Measurements from ENCODE around the gene C1orf56.
A peak's percentile ranks its signal among the peaks of the same experiment; 100 is the strongest.

C1orf56 gene

DNA sequence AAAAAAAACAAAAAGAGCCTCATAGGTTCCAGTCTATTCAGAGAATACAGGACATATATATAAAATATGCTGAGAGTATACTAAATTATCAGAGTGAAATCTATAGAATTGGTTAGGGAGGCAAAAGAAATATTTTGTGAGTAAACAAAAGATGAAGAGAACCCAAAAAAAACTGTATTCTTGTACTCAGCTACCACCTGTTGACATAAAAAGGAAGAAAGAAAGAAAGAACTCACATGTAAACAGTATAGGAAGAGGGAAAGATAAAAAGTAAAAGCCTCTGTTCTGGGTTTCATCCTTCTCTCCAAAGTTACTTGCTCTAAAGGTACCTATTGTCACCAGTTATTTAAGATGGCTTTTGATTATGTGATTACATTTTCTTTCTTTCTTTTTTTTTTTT is 21.1 kb upstream of the C1orf56 start:
- DNase-seq (ENCODE audit: low spot score) = no peak

DNA sequence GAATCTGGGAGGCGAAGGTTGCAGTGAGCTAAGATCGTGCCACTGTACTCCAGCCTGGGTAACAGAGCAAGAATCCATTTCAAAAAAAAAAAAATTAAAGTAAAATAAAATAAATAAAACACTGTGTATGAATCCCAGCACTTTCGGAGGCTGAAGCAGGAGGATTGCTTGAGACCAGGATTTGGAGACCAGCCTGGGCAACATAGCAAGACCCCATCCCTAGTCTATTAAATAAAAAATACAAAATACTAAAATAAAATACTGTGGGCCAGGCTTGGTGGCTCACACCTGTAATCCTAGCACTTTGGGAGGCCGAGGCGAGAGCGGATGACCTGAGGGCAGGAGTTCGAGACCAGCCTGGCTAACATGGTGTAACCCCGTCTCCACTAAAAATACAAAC is 15.4 kb upstream of the C1orf56 start:
- DNase-seq (ENCODE audit: low spot score) = no peak

DNA sequence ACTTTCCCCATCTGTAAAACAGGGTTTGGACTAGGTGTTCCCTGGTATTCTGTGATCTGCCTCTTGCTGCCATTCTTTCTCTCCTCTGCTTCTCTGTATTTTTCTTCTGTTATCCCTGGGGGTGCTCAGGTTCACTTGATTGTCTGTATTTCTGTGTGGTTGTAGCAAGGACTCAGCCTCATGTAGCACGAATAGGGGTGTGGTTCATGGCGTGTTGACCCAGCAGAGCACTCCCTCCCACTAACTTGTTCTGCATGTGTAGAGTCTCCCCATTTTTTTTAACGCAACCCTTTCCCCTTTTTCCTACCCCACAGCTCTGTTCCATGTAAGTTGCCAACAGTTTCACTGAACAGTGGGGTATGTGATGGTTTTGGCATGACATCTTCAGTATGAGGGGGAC is 12.4 kb upstream of the C1orf56 start:
- DNase-seq (ENCODE audit: low spot score) = no peak

DNA sequence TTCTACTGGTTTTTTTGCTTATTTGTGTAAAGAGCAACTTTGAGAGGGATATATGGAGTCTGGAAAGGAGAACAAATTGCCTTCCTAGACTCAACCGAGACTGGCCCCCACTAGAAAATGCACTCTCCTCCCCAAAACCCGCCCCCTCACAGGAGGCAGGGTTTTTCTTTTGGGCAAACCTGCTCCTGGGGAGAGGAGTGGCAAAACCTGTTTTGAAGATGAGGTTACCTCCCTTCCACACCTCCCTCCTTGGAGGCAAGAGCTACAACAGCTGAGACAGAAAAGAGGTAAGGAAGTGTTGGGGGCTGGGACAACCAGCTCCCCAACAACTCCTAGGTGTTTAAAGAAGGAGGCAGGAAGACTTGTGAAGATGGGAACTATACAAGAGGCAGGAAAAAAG is 11.2 kb upstream of the C1orf56 start, which contains the start of gene BNIPL:
Gene BNIPL, plus strand, starts transcription at position 231 of the 400 bp plus-strand sequence. Its CDS starts 140 bp downstream, at position 371.
- DNase-seq (ENCODE audit: low spot score) = no peak

- DNase-seq (ENCODE audit: low spot score) = no peak
Measured at GRCh38 chr1:151037032-151037431, 10.5 kb upstream of the C1orf56 start.

DNA sequence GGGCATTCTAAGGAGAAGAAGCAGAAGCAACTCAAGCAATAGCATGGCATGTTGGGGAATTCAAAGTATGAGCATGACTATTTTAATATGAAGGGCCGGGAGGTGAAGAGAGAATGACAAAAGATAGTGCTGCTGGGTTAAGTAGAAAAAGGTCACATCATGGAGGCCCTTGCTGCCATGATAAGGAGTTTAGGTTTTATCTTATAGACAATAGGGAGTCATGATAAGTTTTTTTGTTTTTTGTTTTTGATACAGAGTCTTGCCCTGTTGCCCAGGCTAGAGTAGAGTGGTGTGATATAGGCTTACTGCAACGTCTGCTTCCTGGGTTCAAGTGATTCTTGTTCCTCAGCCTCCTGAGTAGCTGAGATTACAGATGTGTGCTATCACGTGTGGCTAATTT is 8.0 kb upstream of the C1orf56 start:
- DNase-seq (ENCODE audit: low spot score) = no peak

GRCh38 chr1:151043163-151043562 is 4.4 kb upstream of the C1orf56 start:
- no peak for DNase-seq (ENCODE audit: low spot score)

DNA sequence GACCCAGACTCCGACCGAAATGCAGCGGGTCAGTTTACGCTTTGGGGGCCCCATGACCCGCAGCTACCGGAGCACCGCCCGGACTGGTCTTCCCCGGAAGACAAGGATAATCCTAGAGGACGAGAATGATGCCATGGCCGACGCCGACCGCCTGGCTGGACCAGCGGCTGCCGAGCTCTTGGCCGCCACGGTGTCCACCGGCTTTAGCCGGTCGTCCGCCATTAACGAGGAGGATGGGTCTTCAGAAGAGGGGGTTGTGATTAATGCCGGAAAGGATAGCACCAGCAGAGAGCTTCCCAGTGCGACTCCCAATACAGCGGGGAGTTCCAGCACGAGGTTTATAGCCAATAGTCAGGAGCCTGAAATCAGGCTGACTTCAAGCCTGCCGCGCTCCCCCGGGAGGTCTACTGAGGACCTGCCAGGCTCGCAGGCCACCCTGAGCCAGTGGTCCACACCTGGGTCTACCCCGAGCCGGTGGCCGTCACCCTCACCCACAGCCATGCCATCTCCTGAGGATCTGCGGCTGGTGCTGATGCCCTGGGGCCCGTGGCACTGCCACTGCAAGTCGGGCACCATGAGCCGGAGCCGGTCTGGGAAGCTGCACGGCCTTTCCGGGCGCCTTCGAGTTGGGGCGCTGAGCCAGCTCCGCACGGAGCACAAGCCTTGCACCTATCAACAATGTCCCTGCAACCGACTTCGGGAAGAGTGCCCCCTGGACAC is 534 bp downstream of the C1orf56 start:
- peak; percentile 42 for DNase-seq (ENCODE audit: low spot score)

DNA sequence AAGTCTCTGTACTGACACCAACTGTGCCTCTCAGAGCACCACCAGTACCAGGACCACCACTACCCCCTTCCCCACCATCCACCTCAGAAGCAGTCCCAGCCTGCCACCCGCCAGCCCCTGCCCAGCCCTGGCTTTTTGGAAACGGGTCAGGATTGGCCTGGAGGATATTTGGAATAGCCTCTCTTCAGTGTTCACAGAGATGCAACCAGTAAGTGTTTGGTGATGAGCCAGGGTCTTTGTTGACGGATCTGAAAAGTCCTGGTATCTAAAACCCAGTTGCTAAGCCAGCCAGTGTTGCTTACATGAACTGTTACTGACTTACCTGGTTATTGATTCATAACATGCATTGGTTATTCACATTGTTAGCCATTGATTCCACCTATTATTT is 1.1 kb downstream of the C1orf56 start:
- no peak for DNase-seq (ENCODE audit: low spot score)

GRCh38 chr1:151049458-151049857 is 1.9 kb downstream of the C1orf56 start:
- DNase-seq (ENCODE audit: low spot score) = no peak

DNA sequence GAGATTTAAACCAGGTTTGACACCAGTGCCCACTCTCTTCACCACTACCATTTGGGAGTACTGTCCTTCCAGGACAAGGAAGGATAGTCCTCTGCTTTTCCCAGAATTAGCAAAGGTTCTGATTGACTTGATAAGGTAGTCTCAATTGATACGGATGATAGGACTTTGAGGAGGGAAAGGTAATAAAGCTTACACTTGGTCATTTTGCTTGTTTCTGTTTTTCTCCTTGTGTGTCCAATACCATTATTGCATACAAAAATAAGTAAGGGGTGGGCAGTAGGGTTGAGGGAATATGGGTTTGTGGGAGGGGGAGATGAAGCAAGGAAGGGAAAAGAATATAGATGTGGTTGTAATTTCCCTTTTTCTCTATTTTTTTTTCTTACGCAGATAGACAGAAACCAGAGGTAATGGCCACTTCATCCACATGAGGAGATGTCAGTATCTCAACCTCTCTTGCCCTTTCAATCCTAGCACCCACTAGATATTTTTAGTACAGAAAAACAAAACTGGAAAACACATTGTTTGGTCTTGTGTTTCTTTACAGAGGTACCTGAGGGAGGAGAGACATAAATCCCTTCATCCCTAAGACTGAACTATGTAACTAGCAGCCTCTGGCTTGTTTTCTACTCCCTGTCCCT is 2.6 kb downstream of the C1orf56 start:
- no peak for DNase-seq (ENCODE audit: low spot score)

GRCh38 chr1:151051356-151052009 is 3.9 kb downstream of the C1orf56 start:
- DNase-seq (ENCODE audit: low spot score) = no peak

DNA sequence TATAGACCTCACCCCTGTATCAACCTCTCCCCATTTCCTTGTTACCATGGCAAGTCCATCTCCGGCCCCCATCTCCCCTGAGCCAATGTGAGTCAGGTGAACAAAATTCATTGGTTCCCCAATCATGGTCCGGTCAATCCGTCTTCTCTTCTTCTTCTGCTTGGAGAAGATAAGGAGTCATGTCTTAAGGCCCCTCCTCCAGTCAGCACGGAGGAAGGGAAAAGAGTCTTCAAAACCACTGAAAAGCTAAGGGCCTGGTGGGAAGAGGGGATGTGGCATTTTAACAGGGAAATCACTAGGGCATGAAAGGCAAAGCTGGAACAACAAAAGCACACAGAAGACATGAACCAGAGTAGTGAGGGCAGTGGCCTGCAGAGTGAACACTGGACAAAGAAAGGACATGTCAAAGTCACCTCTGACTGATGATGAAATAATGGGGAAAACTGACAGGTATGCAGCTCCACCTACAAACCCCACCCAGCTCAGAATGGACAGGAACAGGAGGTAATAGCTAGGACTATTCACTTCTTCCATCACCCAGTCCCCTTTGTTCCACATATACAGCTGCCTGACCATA is 7.5 kb downstream of the C1orf56 start:
- DNase-seq (ENCODE audit: low spot score) = no peak

- no peak for DNase-seq (ENCODE audit: low spot score)
Measured at GRCh38 chr1:151055581-151055980, 8.0 kb downstream of the C1orf56 start.

DNA sequence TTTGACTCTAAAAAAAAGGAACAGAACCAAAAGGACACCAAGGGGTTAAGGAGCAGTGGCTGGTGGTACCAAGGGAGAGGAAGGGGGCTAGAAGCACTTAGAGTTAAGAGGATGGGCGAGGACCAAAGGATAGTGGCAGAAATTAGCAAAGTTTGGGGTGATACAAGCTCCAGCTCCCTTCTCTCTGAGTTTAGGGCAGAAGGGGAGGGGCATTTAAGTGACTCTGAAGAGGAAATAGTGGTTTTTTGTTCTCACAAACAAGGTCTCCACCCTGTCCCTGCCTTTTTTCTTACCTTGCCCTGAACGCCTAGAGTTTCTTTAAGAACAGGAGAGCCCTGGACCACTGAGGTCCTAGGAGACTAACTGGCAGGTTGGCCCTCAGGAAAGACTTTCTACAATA is 8.6 kb downstream of the C1orf56 start:
- no peak for DNase-seq (ENCODE audit: low spot score)

GRCh38 chr1:151058692-151059091 is 11.1 kb downstream of the C1orf56 start:
- DNase-seq (ENCODE audit: low spot score) = no peak

DNA sequence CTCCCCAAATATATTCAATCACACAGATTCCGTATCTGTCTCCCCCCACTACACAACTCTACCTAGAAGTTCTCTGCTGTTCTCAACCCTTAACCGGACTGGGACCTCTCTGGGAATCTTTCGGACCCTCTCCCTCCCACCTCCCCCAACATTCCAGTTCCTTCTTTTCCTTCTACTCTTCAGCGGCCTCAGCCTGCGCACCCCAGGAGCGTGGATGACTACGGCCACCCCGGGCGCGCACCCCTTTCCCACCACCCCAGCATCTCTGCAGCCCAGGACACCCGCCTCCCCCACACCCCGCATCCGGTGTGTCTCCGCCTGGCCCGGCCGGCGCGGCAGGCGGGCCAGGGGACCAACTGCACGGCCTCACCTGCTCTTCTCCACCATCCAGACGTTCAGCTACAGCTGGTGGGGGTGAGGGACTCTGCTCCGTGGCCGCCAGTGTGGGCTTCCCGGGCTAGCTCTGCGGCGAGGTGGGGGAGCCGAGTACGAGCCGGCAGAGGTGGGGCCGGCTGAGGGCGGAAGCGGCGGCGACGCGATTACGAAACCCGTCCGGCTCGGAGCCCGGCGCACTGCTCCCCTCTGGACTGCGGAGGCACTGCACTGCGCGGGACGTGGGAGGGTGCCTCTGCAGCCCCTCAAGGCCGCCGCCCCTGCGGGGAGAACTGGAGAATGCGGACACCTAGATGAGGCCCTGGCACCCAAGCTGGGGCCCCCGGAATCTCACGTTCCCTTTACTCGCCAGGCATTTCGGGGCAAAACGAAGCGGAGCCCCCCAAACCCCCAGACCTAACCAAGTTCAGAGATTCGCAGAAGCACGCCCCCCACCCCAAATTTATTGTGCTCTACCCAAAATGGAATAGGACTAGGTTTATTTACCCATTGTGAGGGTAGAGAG is 11.8 kb downstream of the C1orf56 start, which contains the start of gene CDC42SE1:
Gene CDC42SE1, minus strand, starts transcription at position 514 of the 898 bp plus-strand sequence. CDS start 3,892 bp downstream, outside the sequence.
- DNase-seq (ENCODE audit: low spot score) = peak; percentile 79

GRCh38 chr1:151060007-151060656 is 12.6 kb downstream of the C1orf56 start, which contains the start of gene MLLT11:
Gene MLLT11, plus strand, starts transcription at chr1:151060397. Its CDS starts 6,828 bp downstream, at chr1:151067225.
- DNase-seq (ENCODE audit: low spot score) = peak; percentile 77

DNA sequence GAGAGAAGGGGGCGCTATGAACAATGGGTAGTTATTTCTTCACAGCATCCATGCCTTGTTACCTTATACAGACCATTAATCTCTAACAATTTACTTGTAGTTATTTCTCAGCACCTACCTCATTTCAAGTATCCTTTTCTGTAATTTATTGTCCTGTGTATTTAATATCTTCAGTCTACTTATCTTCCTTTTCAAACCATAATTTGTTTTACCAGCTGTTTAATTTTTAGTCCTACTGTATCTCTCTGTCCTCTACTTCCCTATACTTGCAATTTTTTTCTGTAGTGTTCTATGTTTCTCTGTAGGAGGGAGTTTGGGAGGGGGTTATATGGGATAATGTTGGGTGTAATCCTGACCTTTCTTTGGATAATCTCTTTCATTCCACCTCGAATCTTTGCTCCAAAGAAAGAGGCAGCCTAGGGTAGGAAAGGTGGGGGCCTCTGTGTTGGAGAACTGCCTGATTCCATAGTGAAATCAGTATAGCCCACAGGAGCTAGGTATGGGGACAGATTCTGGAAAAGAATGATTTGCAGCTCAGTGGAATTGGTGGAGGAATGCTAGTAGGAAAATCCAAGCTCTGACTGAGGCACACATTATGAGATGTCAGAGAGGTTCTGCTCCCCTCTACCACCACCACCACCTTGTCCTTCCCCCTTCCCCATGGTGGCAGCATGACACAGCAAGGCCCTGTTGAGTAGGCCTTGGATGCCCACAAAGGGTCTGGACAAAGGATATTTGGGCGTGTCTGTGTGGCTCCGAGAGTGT is 13.3 kb downstream of the C1orf56 start:
- no peak for DNase-seq (ENCODE audit: low spot score)

- DNase-seq (ENCODE audit: low spot score) = no peak
Measured at GRCh38 chr1:151061704-151062103, 14.2 kb downstream of the C1orf56 start.

All from putamen (tissue), 1 donor.